HepG2 (cell line): Measurements from ENCODE around the gene CENATAC. TPM values are rescaled to one million over a fixed set of nuclear protein-coding genes. Genes with fewer than 3 reads are reported as not detected.
A peak's percentile ranks its signal among the peaks of the same experiment; 100 is the strongest.

Source experiments
- AKAP8 ChIP-seq: sonication (generic); formaldehyde crosslinking; IDR thresholded peaks from 2 replicates; pipeline ENCODE4 v1.5.1; 2020; ENCODE audit warnings: mild to moderate bottlenecking, missing genetic modification reagents
- ERF ChIP-seq: IDR thresholded peaks from 2 replicates; pipeline ENCODE4 v1.6.1; 2018; ENCODE audit warnings: missing biosample characterization, missing genetic modification reagents
- GFI1 ChIP-seq: sonication (generic); formaldehyde crosslinking; IDR thresholded peaks from 2 replicates; pipeline ENCODE4 v1.5.0; 2020; ENCODE audit warnings: missing genetic modification reagents, mild to moderate bottlenecking, borderline replicate concordance
- HOXA5 ChIP-seq: sonication (generic); formaldehyde crosslinking; IDR thresholded peaks from 2 replicates; pipeline ENCODE4 v1.4.0; 2020; ENCODE audit warnings: missing genetic modification reagents
- KDM3A ChIP-seq: IDR thresholded peaks from 2 replicates; pipeline ENCODE4 v1.6.1; 2018; ENCODE audit warnings: low read depth, missing compliant biosample characterization
- KDM6A ChIP-seq: IDR thresholded peaks from 2 replicates; pipeline ENCODE4 v1.6.1; 2016; ENCODE audit warnings: low read depth
- NR2F1 ChIP-seq, 2 experiments: fragments of 450-650 bp in 1 of 2; formaldehyde crosslinking in 1 of 2; IDR thresholded peaks; 2 replicates each; pipeline versions ENCODE4 v1.5.0 to v1.6.1; 2016 to 2020; ENCODE audit warnings: mild to moderate bottlenecking in 1 of 2, missing compliant biosample characterization in 1 of 2, missing genetic modification reagents in 1 of 2, moderate library complexity in 1 of 2
- PAXIP1 ChIP-seq: sonication (generic); formaldehyde crosslinking; conservative IDR thresholded peaks from 2 replicates; pipeline ENCODE4 v1.4.0; 2020; ENCODE audit warnings: mild to moderate bottlenecking, missing genetic modification reagents, moderate library complexity
- PITX1 ChIP-seq: sonication (generic); formaldehyde crosslinking; IDR thresholded peaks from 2 replicates; pipeline ENCODE4 v1.5.1; 2020; ENCODE audit warnings: mild to moderate bottlenecking, missing genetic modification reagents
- REL ChIP-seq: sonication (generic); formaldehyde crosslinking; conservative IDR thresholded peaks from 2 replicates; pipeline ENCODE4 v1.8.0; 2022; ENCODE audit warnings: mild to moderate bottlenecking, missing genetic modification reagents, moderate library complexity
- SIN3A ChIP-seq: IDR thresholded peaks from 2 replicates; pipeline ENCODE4 v1.6.1; 2011; ENCODE audit warnings: low read depth, mild to moderate bottlenecking, control low read depth, low read length, borderline replicate concordance
- SMAD3 ChIP-seq: sonication (generic); formaldehyde crosslinking; IDR thresholded peaks from 2 replicates; pipeline ENCODE4 v1.4.0; 2020; ENCODE audit warnings: missing genetic modification reagents
- TBX2 ChIP-seq: sonication (generic); formaldehyde crosslinking; IDR thresholded peaks from 2 replicates; pipeline ENCODE4 v1.5.0; 2020; ENCODE audit warnings: missing genetic modification reagents, mild to moderate bottlenecking, borderline replicate concordance
- THYN1 ChIP-seq: sonication (generic); formaldehyde crosslinking; IDR thresholded peaks from 2 replicates; pipeline ENCODE4 v1.8.1; 2023; ENCODE audit warnings: low read depth, mild to moderate bottlenecking, moderate library complexity, missing genetic modification reagents, borderline replicate concordance
- ZNF136 ChIP-seq: sonication (generic); formaldehyde crosslinking; IDR thresholded peaks from 2 replicates; pipeline ENCODE4 v1.8.1; 2022; ENCODE audit warnings: low read depth, mild to moderate bottlenecking, moderate library complexity, missing genetic modification reagents
- ZNF18 ChIP-seq: sonication (generic); formaldehyde crosslinking; IDR thresholded peaks from 2 replicates; pipeline ENCODE4 v1.8.0; 2022; ENCODE audit warnings: mild to moderate bottlenecking, missing genetic modification reagents; ENCODE audit not compliant: insufficient replicate concordance
- ZNF234 ChIP-seq: sonication (generic); formaldehyde crosslinking; conservative IDR thresholded peaks from 2 replicates; pipeline ENCODE4 v1.5.1; 2020; ENCODE audit warnings: mild to moderate bottlenecking, missing genetic modification reagents
- ZNF580 ChIP-seq: IDR thresholded peaks from 2 replicates; pipeline ENCODE4 v1.6.1; 2016; ENCODE audit warnings: low read depth, borderline replicate concordance
- ZNF800 ChIP-seq: sonication (generic); formaldehyde crosslinking; IDR thresholded peaks from 2 replicates; pipeline ENCODE4 v1.4.0; 2020; ENCODE audit warnings: missing genetic modification reagents
- ZSCAN21 ChIP-seq: sonication (generic); formaldehyde crosslinking; IDR thresholded peaks from 2 replicates; pipeline ENCODE4 v1.8.0; 2022; ENCODE audit warnings: mild to moderate bottlenecking, missing genetic modification reagents, moderate library complexity, borderline replicate concordance
- ZSCAN29 ChIP-seq: sonication (generic); formaldehyde crosslinking; conservative IDR thresholded peaks from 2 replicates; pipeline ENCODE4 v1.4.0; 2020; ENCODE audit warnings: mild to moderate bottlenecking, missing genetic modification reagents
- polyA plus RNA-seq, 8 experiments: library from polyadenylated mRNA; depleted of rRNA in 3 of 8; stranded (reverse) in 7 of 8; unstranded in 1 of 8; fragments of >200 nt; fragmentation: Illumina TruSeq in 4 of 8; extraction: Trizol in 4 of 8; gene quantifications; 2 replicates each; pipeline versions ENCODE4 v1.2.1 to v1.2.3, GENCODE V29; 2011 to 2016; ENCODE audit warnings: low read depth in 4 of 8, missing spikeins in 1 of 8, mixed read lengths in 1 of 8; ENCODE audit not compliant: insufficient read depth in 1 of 8
- total RNA-seq, 5 experiments: library from RNA; depleted of rRNA; stranded (reverse); fragments of >200 nt; fragmentation: Illumina TruSeq; extraction: Trizol; gene quantifications; 2 replicates each; pipeline ENCODE4 v1.2.3, GENCODE V29; 2016; ENCODE audit warnings: low read depth in 1 of 5

Gene CENATAC
- total and polyA plus RNA-seq, 2 of the 13 experiments (the other 11 are each of a cell fraction or from before 2014, with no cell fraction given): 21.7 to 25.0 TPM

GRCh38 chr11:119026970-119027369 is 29.0 kb downstream of the CENATAC start (continued):
- no peak for TF ChIP-seq ERF (CRISPR knock-in tag)
- TF ChIP-seq NR2F1 (CRISPR knock-in tag; IDR thresholded peaks at IDR 0.05): no peak
- no peak for TF ChIP-seq ZSCAN29 (CRISPR knock-in tag)
- TF ChIP-seq ZNF800 (CRISPR knock-in tag): no peak
- peak; percentile 81 for TF ChIP-seq PAXIP1 (CRISPR knock-in tag)
- no peak for TF ChIP-seq TBX2 (CRISPR knock-in tag)
- 0 out of 2 replicates have a peak, but pooled peaks have one; percentile 58 for TF ChIP-seq AKAP8 (CRISPR knock-in tag)
- no peak for TF ChIP-seq ZNF234 (CRISPR knock-in tag)
- no peak for TF ChIP-seq SMAD3
- no peak for TF ChIP-seq ZNF580 (CRISPR knock-in tag)
- TF ChIP-seq PITX1: peak; percentile 34; the same call in 1 of the 2 replicates
- TF ChIP-seq GFI1 (CRISPR knock-in tag): no peak
- TF ChIP-seq KDM6A: 0 out of 2 replicates have a peak, but pooled peaks have one; percentile 23
- TF ChIP-seq REL (CRISPR knock-in tag): no peak
- no peak for TF ChIP-seq KDM3A
- no peak for TF ChIP-seq THYN1 (CRISPR knock-in tag)
- TF ChIP-seq ZNF136 (CRISPR knock-in tag): no peak
- 0 out of 2 replicates have a peak, but pooled peaks have one; percentile 36 for TF ChIP-seq SIN3A
- no peak for TF ChIP-seq ZNF18 (CRISPR knock-in tag)
- 0 out of 2 replicates have a peak, but pooled peaks have one; percentile 60 for TF ChIP-seq ZSCAN21
- TF ChIP-seq HOXA5 (CRISPR knock-in tag): no peak
